ENCODE results near the gene CELF1.
"Not testable (repeated sequence)": the region's sequence is repeated elsewhere in the genome, so short reads cannot be mapped to it uniquely, and the experiment has no call there.

The CELF1 gene

DNA sequence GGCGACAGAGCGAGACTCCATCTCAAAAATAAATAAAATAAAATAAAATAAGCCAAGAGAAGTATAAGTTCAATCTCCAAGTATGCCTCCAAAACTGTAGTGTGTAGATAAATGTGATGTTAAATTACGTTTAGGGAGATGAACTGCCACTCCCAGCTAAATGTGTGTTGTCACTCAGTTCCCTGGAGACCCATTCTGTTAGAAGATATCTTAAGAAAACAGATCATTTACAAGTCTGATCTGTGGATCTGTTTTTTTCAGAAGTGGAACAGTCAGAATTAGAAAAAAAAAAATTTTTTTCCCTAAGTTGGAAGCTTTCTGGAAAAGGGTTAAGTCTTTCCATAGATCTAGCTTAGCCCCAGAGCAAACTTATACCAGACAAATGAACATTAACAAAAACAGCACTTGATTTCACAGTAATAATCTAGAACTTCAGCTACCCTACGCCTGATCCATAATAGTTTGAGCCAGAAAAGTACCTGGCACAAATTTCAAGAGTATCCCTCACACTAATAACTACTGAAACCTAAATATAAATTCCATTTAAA lies 18.2 kb downstream of the CELF1 start:
- no peak for DNase-seq (ENCODE audit: extremely low read depth, low read depth)
- TF ChIP-seq, protein P1, sequence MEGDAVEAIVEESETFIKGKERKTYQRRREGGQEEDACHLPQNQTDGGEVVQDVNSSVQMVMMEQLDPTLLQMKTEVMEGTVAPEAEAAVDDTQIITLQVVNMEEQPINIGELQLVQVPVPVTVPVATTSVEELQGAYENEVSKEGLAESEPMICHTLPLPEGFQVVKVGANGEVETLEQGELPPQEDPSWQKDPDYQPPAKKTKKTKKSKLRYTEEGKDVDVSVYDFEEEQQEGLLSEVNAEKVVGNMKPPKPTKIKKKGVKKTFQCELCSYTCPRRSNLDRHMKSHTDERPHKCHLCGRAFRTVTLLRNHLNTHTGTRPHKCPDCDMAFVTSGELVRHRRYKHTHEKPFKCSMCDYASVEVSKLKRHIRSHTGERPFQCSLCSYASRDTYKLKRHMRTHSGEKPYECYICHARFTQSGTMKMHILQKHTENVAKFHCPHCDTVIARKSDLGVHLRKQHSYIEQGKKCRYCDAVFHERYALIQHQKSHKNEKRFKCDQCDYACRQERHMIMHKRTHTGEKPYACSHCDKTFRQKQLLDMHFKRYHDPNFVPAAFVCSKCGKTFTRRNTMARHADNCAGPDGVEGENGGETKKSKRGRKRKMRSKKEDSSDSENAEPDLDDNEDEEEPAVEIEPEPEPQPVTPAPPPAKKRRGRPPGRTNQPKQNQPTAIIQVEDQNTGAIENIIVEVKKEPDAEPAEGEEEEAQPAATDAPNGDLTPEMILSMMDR (IDR thresholded peaks at IDR 0.05; ENCODE audit: low read depth, low read length), result no peak

DNA sequence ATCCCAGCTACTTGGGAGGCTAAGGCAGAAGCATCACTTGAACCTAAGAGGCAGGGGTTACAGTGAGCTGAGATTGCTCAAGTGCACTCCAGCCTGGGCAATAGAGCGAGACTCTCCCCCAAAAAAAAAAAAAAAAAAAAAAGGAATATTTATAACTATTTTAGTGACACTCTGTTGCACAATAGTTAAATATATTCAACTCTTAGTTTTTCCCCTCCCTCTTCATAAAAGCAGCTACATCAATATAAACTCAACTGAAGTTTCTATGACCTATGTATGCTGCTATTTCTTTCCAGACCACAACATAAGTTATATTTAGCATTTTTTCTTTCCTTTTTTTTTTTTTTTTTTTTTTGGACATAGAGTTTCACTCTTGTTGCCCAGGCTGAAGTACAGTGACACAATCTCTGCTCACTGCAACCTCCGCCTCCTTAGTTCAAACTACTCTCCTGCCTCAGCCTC lies 19.2 kb downstream of the CELF1 start:
- TF ChIP-seq, protein P1 (IDR thresholded peaks at IDR 0.05; ENCODE audit: low read depth, low read length), result no peak
- DNase-seq (ENCODE audit: extremely low read depth, low read depth), result no peak

DNA sequence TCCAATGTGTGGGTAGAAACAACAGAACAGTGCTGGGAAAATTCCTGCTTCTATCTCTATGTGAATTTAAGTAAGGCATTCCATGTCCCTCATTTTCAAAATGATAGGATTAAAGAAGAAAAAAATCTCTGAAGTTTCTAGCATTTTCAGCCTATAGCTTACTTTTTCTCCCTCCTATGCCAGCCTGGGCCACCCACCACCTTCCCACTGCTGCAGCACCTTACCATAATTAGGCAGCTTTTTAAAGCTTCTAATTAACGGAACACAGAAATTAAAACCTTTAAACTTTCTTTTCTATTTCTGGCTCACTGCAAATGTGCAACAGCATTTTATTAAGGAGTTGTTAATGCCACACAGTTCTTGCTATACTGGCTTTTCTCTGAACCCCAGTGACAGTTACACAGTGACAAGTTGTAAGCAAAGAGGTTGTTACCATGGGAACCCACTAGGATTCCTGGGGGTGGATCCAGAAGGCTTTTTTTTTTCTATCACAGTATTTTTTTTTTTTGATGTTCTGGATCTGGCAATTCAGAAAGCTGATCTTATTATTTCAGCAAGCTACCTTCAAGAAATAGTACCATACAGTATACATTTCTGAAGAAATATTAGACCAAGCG lies 20.2 kb downstream of the CELF1 start:
- DNase-seq (ENCODE audit: extremely low read depth, low read depth), result no peak
- TF ChIP-seq, protein P1 (IDR thresholded peaks at IDR 0.05; ENCODE audit: low read depth, low read length), result no peak

DNA sequence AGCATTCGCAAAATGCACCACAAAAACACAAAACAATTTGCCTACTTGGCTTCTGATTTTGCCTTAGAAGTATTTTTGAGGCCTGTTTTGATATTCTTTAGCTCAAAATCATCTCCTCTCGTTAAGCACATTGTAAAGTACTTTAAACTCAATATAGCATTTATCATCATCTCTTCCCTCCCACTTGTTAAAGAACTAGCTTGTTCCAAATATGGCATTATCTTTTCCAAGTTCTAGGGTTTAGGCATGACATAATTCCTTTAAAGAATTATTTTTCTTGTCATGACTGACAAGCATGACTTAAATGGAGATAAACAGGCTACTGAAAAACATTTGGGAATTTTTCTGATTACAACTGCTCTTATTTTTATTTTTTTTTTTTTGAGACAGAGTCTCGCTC lies 21.3 kb downstream of the CELF1 start:
- DNase-seq (ENCODE audit: extremely low read depth, low read depth), result no peak
- TF ChIP-seq, protein P1 (IDR thresholded peaks at IDR 0.05; ENCODE audit: low read depth, low read length), result no peak

DNA sequence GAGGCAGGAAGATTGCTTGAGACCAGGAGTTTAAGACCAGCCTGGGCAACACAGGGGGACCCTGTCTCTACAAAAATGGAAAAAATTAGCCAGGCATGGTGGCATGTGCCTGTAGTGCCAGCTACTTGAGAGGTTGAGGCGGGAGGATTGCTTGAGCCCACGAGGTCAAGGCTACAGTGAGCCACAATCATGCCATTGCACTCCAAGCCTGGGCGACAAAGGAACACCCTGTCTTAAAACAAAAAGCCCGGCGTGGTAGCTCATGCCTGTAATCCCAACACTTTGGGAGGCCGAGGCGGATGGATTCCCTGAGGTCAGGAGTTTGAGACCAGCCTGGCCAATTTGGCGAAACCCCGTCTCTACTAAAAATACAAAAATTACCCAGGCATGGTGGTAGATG lies 22.2 kb downstream of the CELF1 start:
- DNase-seq (ENCODE audit: extremely low read depth, low read depth), result not testable (repeated sequence)

DNA sequence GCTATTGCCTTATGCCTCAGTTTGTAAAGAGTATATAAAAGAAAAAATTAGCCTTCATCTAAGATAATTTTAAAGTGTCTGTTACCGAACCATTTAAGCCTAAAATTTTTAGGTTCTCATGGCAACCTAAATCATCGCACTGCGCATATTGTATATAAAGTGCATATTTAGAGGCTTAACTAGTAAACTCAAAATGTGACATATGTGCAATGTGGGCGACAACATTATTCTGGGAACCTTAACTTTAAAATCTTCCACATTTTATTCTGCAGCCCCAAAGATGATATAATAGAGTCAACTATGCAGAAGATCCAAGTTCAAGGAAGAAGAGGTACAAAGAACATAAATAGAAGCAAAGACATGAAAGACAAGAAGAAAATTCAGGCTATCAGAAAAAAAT lies 23.0 kb downstream of the CELF1 start:
- TF ChIP-seq, protein P1 (IDR thresholded peaks at IDR 0.05; ENCODE audit: low read depth, low read length), result no peak
- no peak for DNase-seq (ENCODE audit: extremely low read depth, low read depth)

DNA sequence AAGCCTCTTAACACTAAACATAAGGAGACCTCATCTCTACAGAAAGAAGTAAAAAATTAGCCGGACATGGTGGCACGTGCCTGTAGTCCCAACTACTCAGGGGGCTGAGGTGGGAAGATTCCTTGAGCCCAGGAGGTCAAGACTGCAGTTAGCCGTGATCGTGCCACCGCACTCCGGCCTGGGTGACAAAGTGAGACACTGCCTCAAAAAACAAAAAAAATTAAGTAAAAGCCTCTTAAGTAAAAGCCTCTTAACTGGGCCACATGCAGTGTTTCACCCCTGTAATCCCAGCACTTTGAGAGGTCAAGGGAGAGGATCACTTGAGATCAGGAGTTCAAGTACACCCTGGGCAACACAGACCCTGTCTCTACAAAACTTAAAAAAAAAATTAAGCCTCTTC lies 25.7 kb downstream of the CELF1 start:
- no peak for DNase-seq (ENCODE audit: extremely low read depth, low read depth)
- TF ChIP-seq, protein P1 (IDR thresholded peaks at IDR 0.05; ENCODE audit: low read depth, low read length), result no peak

DNA sequence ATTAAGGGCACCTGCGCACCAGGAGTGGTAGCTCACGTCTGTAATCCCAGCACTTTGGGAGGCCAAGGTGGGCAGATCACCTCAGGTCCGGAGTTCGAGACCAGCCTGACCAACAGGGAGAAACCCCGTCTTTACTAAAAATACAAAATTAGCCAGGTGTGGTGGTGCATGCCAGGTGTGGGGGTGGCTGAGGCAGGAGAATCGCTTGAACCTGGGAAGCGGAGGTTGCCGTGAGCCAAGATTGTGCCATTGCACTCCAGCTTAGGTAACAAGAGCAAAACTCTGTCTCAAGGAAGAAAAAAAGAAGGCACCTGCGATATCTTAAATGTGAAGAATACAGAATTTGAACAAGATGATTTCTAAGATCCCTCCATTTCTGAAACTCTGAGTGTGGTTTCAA lies 26.9 kb downstream of the CELF1 start:
- DNase-seq (ENCODE audit: extremely low read depth, low read depth), result not testable (repeated sequence)
